ENCODE results near the gene CHRM2.

The CHRM2 gene

DNA sequence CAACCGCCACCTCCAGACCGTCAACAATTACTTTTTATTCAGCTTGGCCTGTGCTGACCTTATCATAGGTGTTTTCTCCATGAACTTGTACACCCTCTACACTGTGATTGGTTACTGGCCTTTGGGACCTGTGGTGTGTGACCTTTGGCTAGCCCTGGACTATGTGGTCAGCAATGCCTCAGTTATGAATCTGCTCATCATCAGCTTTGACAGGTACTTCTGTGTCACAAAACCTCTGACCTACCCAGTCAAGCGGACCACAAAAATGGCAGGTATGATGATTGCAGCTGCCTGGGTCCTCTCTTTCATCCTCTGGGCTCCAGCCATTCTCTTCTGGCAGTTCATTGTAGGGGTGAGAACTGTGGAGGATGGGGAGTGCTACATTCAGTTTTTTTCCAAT, 146.6 kb downstream of the CHRM2 start:
- Histone ChIP-seq H3K27me3 (ENCODE audit: control insufficient read depth, low read length) (no peaks in the 10 kb centered on the region), H3F3A (ENCODE audit: control insufficient read depth, insufficient read depth) (no peaks in the 10 kb centered on the region), H3K4me3 (ENCODE audit: low read length) (no peak overlapping the region), H3K4me1 (ENCODE audit: control insufficient read depth, low read length) (no peaks in the 10 kb centered on the region), H4K20me1 (ENCODE audit: control insufficient read depth, insufficient read depth, low read depth, low read length) (no peaks in the 10 kb centered on the region), H3K79me2 (ENCODE audit: control insufficient read depth, low read length) (no peaks in the 10 kb centered on the region), H3K27ac (ENCODE audit: low read depth, low read length) (no peak overlapping the region), H3K9me3 (ENCODE audit: control insufficient read depth, insufficient read depth, low read length) (no peaks in the 10 kb centered on the region), H3K4me2 (ENCODE audit: low read length) (no peak overlapping the region), H3K36me3 (ENCODE audit: control insufficient read depth, low read length) (no peaks in the 10 kb centered on the region), H3K9me2 (replicated peaks; ENCODE audit: control insufficient read depth, low read length) (no peaks in the 10 kb centered on the region)
- TF ChIP-seq EZH2phosphoT487 (IDR thresholded peaks at IDR 0.05; ENCODE audit: borderline replicate concordance, low read length) = no peak
- no peak for TF ChIP-seq CTCF (IDR thresholded peaks at IDR 0.05; ENCODE audit: low read depth, low read length, poor library complexity, severe bottlenecking)

GRCh38 chr7:137017221-137017620, 148.8 kb downstream of the CHRM2 start:
- TF ChIP-seq CTCF (IDR thresholded peaks at IDR 0.05; ENCODE audit: low read depth, low read length, poor library complexity, severe bottlenecking) = no peak
- TF ChIP-seq EZH2phosphoT487 (IDR thresholded peaks at IDR 0.05; ENCODE audit: borderline replicate concordance, low read length) = no peak

GRCh38 chr7:137018468-137018867, 150.0 kb downstream of the CHRM2 start:
- TF ChIP-seq CTCF (IDR thresholded peaks at IDR 0.05; ENCODE audit: low read depth, low read length, poor library complexity, severe bottlenecking) (no peak), EZH2phosphoT487 (IDR thresholded peaks at IDR 0.05; ENCODE audit: borderline replicate concordance, low read length) (no peak)
- Histone ChIP-seq H3K4me1 (ENCODE audit: control insufficient read depth, low read length) (no peaks in the 10 kb centered on the region), H3K4me3 (ENCODE audit: low read length) (no peak overlapping the region), H3K27me3 (ENCODE audit: control insufficient read depth, low read length) (no peaks in the 10 kb centered on the region), H3K9me3 (ENCODE audit: control insufficient read depth, insufficient read depth, low read length) (no peaks in the 10 kb centered on the region), H3K4me2 (ENCODE audit: low read length) (no peak overlapping the region), H3F3A (ENCODE audit: control insufficient read depth, insufficient read depth) (no peaks in the 10 kb centered on the region), H3K79me2 (ENCODE audit: control insufficient read depth, low read length) (no peaks in the 10 kb centered on the region), H3K36me3 (ENCODE audit: control insufficient read depth, low read length) (no peaks in the 10 kb centered on the region), H3K27ac (ENCODE audit: low read depth, low read length) (no peak overlapping the region), H3K9me2 (replicated peaks; ENCODE audit: control insufficient read depth, low read length) (no peaks in the 10 kb centered on the region), H4K20me1 (ENCODE audit: control insufficient read depth, insufficient read depth, low read depth, low read length) (no peaks in the 10 kb centered on the region)

More at GRCh38 chr7:137017221-137017620, 148.8 kb downstream of the CHRM2 start:
- no peaks in the 10 kb centered on the region for H4K20me1 ChIP-seq (ENCODE audit: control insufficient read depth, insufficient read depth, low read depth, low read length)
- no peaks in the 10 kb centered on the region for H3K9me3 ChIP-seq (ENCODE audit: control insufficient read depth, insufficient read depth, low read length)
- no peaks in the 10 kb centered on the region for H3K27me3 ChIP-seq (ENCODE audit: control insufficient read depth, low read length)
- no peak overlapping the region for H3K4me3 ChIP-seq (ENCODE audit: low read length)
- H3K4me2 ChIP-seq (ENCODE audit: low read length) = no peak overlapping the region
- no peaks in the 10 kb centered on the region for H3F3A ChIP-seq (ENCODE audit: control insufficient read depth, insufficient read depth)
- H3K79me2 ChIP-seq (ENCODE audit: control insufficient read depth, low read length) = no peaks in the 10 kb centered on the region
- no peaks in the 10 kb centered on the region for H3K4me1 ChIP-seq (ENCODE audit: control insufficient read depth, low read length)
- H3K27ac ChIP-seq (ENCODE audit: low read depth, low read length) = no peak overlapping the region
- H3K9me2 ChIP-seq (replicated peaks; ENCODE audit: control insufficient read depth, low read length) = no peaks in the 10 kb centered on the region
- no peaks in the 10 kb centered on the region for H3K36me3 ChIP-seq (ENCODE audit: control insufficient read depth, low read length)

DNA sequence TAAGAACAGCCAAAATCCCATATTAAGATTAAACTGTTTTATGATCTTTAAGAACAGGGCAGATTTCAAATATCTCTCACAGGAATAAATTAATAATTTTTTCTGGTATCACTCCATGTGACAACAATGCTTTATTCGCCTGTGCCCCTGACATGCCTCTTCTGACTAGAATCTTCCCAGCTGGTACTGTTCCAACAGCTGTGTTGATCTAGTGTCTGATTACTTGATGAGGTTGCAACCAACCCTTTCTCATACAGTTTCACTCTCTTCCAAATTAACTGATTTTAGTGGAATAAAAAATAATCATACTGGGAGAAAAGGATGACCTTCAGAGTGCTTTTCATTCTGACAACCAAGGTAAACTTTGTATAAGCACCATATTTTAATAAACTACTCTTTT, 151.9 kb downstream of the CHRM2 start:
- H3K27ac ChIP-seq (ENCODE audit: low read depth, low read length) = no peak overlapping the region
- TF ChIP-seq CTCF (IDR thresholded peaks at IDR 0.05; ENCODE audit: low read depth, low read length, poor library complexity, severe bottlenecking) (no peak), EZH2phosphoT487 (IDR thresholded peaks at IDR 0.05; ENCODE audit: borderline replicate concordance, low read length) (no peak)

More for the DNA sequence above, 151.9 kb downstream of the CHRM2 start:
- Histone ChIP-seq H3K9me3 (ENCODE audit: control insufficient read depth, insufficient read depth, low read length) (no peaks in the 10 kb centered on the region), H3K27me3 (ENCODE audit: control insufficient read depth, low read length) (no peaks in the 10 kb centered on the region), H3K36me3 (ENCODE audit: control insufficient read depth, low read length) (no peaks in the 10 kb centered on the region), H3K79me2 (ENCODE audit: control insufficient read depth, low read length) (no peaks in the 10 kb centered on the region), H3K4me1 (ENCODE audit: control insufficient read depth, low read length) (no peaks in the 10 kb centered on the region), H4K20me1 (ENCODE audit: control insufficient read depth, insufficient read depth, low read depth, low read length) (no peaks in the 10 kb centered on the region), H3K4me3 (ENCODE audit: low read length) (no peak overlapping the region), H3K9me2 (replicated peaks; ENCODE audit: control insufficient read depth, low read length) (no peaks in the 10 kb centered on the region), H3F3A (ENCODE audit: control insufficient read depth, insufficient read depth) (no peaks in the 10 kb centered on the region), H3K4me2 (ENCODE audit: low read length) (no peak overlapping the region)
